Measurements from ENCODE around the gene LYL1.

Gene LYL1

GRCh38 chr19:13102666-13103580 is at the start of gene LYL1:
TSS of gene LYL1 (minus strand) at chr19:13102858. CDS start at chr19:13101171, 1,687 bp downstream.
- peak; percentile 48 to 57 for DNase-seq

GRCh38 chr19:13151605-13152355 is 49.1 kb upstream of the LYL1 start:
- peak; percentile 95 to 96 for DNase-seq

GRCh38 chr19:13150931-13151604 is 48.4 kb upstream of the LYL1 start:
- peak; percentile 29 to 47 for DNase-seq

- DNase-seq, result peak; percentile 93 to 95
Measured at GRCh38 chr19:13150187-13150930, 47.7 kb upstream of the LYL1 start, which contains the start of the genes IER2 and STX10. TSS of gene IER2 (plus strand) at chr19:13150411. CDS start at chr19:13153187, 2,776 bp downstream. TSS of gene STX10 (minus strand) at chr19:13150375. CDS start at chr19:13150173, 202 bp downstream.

- peak; percentile 48 to 50 for DNase-seq
Measured at GRCh38 chr19:13149628-13150186, 47.0 kb upstream of the LYL1 start.

- DNase-seq, result peak in 1 of 2 experiments; percentile 16
Measured at GRCh38 chr19:13149173-13149627, 46.5 kb upstream of the LYL1 start.

- no peak for DNase-seq
Measured at GRCh38 chr19:13146763-13147563, 44.3 kb upstream of the LYL1 start.

GRCh38 chr19:13139633-13140311 is 37.1 kb upstream of the LYL1 start:
- DNase-seq, result no peak

GRCh38 chr19:13138916-13139198 is 36.2 kb upstream of the LYL1 start:
- DNase-seq, result no peak

- no peak for DNase-seq
Measured at GRCh38 chr19:13138171-13138915, 35.7 kb upstream of the LYL1 start.

GRCh38 chr19:13137290-13137794 is 34.7 kb upstream of the LYL1 start:
- no peak for DNase-seq

- DNase-seq, result no peak
Measured at GRCh38 chr19:13135068-13136062, 32.7 kb upstream of the LYL1 start.

- DNase-seq, result no peak
Measured at GRCh38 chr19:13134626-13135025, 32.0 kb upstream of the LYL1 start.

GRCh38 chr19:13133241-13133870 is 30.7 kb upstream of the LYL1 start:
- no peak for DNase-seq

- peak; percentile 70 to 80 for DNase-seq
Measured at GRCh38 chr19:13132471-13133180, 30.0 kb upstream of the LYL1 start.

GRCh38 chr19:13130886-13131490 is 28.3 kb upstream of the LYL1 start:
- DNase-seq, result no peak

GRCh38 chr19:13129384-13129783 is 26.7 kb upstream of the LYL1 start:
- no peak for DNase-seq
